HUES64 (cell line): ENCODE results near the gene PRR18. TPM values are rescaled to one million over a fixed set of nuclear protein-coding genes. Genes with fewer than 3 reads are reported as not detected.
"Not testable (repeated sequence)": the region's sequence is repeated elsewhere in the genome, so short reads cannot be mapped to it uniquely, and the experiment has no call there.

Experiments used
- H3K27ac ChIP-seq: 2 replicates; pipeline ENCODE4 v1.7.0; 2013; ENCODE audit warnings: low read depth, low read length, inconsistent platforms
- H3K27me3 ChIP-seq: 2 replicates; pipeline ENCODE4 v1.6.1; 2013; ENCODE audit warnings: mild to moderate bottlenecking, low read length; ENCODE audit not compliant: insufficient read depth
- H3K36me3 ChIP-seq: 2 replicates; pipeline ENCODE4 v1.6.1; 2013; ENCODE audit warnings: mild to moderate bottlenecking, low read length; ENCODE audit not compliant: insufficient read depth
- H3K4me1 ChIP-seq: 2 replicates; pipeline ENCODE4 v1.6.1; 2013; ENCODE audit warnings: mild to moderate bottlenecking, low read length, moderate library complexity; ENCODE audit not compliant: insufficient read depth
- H3K4me3 ChIP-seq: 2 replicates; pipeline ENCODE4 v1.5.1; 2013; ENCODE audit warnings: mild to moderate bottlenecking, low read length, moderate library complexity
- H3K9ac ChIP-seq: 2 replicates; pipeline ENCODE4 v1.6.1; 2013; ENCODE audit warnings: mild to moderate bottlenecking, low read depth, low read length
- H3K9me3 ChIP-seq: 2 replicates; pipeline ENCODE4 v1.6.1; 2013; ENCODE audit warnings: low read depth, low read length; ENCODE audit not compliant: insufficient read depth
- WGBS: fragments of 150-250, 120-280 bp; methylation state at CpG from one replicate; pipeline ENCODE4 v1.1.7; 2013; ENCODE audit warnings: missing lambda C conversion rate; 5-methylcytosine and 5-hydroxymethylcytosine counted together
- polyA plus RNA-seq, 2 experiments: library from polyadenylated mRNA; stranded (reverse); fragments of 50-300 nt; gene quantifications; one replicate each; pipeline ENCODE4 v1.2.3, GENCODE V29; 2013

PRR18 gene, protein sequence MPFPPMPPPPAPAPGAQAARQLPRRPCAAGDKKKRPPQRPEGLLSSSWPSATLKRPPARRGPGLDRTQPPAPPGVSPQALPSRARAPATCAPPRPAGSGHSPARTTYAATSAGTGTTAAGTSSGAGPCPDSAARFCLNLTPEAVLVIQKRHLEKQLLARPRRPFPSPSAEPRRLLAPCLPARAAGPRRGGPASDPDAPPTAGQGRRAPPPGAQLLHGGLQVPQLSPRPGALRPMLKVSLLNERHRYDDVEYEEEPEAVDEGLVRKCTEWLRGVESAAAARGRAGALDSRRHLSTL
- polyA plus RNA-seq (2013, experiment 1 of 2) = not detected
- polyA plus RNA-seq (2013, experiment 2 of 2) = not detected

DNA sequence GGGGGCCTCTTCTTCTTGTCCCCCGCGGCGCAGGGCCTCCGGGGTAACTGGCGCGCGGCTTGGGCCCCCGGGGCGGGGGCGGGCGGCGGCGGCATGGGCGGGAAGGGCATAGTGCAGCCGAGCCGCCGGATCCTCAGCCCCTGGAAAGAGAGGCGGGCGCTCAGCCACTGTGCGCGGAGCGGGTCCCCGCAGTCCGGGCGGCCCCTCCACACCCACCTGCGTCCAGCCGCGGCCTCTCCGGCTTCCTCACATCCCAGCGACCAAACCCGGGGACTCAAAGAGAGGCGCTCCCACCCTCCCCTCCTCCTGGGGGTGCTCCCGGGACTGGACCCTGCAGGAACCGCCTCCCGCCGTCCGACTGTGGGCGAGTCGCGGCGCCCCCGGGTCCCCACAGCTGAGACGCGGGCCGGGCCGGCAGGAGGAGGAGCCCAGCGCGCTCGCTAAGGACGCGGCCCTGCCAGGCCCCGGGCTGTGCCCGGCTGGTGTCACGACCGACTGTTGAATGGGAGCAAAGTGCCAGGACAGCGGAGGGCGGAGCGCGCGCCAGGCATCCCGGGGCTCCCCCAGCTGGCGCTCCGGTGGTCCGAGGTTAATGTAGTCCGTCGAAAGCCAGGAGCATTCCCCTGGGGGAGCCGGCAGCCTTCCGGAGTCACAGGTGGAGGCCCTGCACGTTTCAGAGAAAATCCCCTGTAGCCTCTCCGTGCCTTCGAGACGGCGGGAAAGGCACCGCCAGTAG, at the start of gene PRR18:
Gene PRR18 (minus strand): TSS at position 360 of the 736 bp plus-strand sequence. CDS start 250 bp downstream, at position 110.
- Histone ChIP-seq H3K4me3 (peak within 1 kb of the TSS; percentile 51), H3K36me3 (no peaks in the 10 kb centered on the region), H3K9me3 (no peaks in the 10 kb centered on the region), H3K27me3 (peaks cover 74% of the 10 kb centered on the region), H3K27ac (no peak within 1 kb of the TSS), H3K9ac (no peak within 1 kb of the TSS; the same call in 1 of the 2 replicates), H3K4me1 (peaks cover 6% of the 10 kb centered on the region)
- under 1% methylated on average over 74 of the region's 74 CpGs for WGBS

DNA sequence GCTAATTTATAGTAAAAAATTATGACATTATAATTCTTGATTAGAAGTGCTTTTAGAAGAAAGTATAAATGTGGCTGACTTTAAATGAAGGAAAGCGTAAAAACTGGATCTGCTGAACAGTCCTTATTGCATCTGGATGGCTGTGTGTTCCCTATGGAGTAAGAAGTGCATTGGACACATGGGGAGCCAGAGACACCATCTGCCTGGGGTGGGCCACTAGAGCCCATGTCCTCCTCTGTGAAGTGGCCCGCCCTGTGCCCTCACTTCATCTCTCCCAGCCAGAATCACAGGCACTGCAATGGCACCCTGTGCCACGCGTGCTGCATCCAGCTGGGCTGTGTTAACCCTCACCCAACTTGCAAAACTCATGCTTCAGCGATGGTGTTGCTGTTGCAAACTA, 47.4 kb upstream of the PRR18 start:
- H3K9ac ChIP-seq = no peak overlapping the region
- H3K4me3 ChIP-seq = no peak overlapping the region
- WGBS = 81% methylated on average over 5 of the region's 5 CpGs
- no peaks in the 10 kb centered on the region for H3K27me3 ChIP-seq
- H3K9me3 ChIP-seq = no peaks in the 10 kb centered on the region
- H3K36me3 ChIP-seq = no peaks in the 10 kb centered on the region
- H3K4me1 ChIP-seq = peaks cover 21% of the 10 kb centered on the region
- no peak overlapping the region for H3K27ac ChIP-seq

DNA sequence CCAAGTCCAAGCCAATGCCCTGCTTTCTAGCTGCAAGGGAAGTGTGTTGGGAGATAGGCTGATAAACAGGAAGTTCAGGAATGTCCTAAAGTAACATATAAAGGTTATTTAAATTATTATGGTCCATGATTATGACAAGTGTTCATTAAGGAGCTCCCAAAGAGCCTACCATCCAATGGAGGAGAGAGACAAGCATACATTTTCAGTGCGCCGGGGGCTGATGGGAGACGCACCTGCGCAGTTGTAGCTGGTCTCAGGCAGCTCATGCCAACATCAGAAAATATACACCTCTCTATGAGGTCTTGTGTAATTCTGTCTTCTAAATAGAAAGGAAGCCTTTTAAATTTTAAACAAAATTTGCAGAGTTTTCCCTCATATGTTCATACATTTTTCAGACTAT, 46.8 kb upstream of the PRR18 start:
- no peaks in the 10 kb centered on the region for H3K9me3 ChIP-seq
- H3K27ac ChIP-seq = no peak overlapping the region
- 95% methylated on average over 4 of the region's 4 CpGs for WGBS
- no peaks in the 10 kb centered on the region for H3K36me3 ChIP-seq
- no peaks in the 10 kb centered on the region for H3K27me3 ChIP-seq
- peaks cover 15% of the 10 kb centered on the region for H3K4me1 ChIP-seq
- H3K4me3 ChIP-seq = no peak overlapping the region
- H3K9ac ChIP-seq = no peak overlapping the region

DNA sequence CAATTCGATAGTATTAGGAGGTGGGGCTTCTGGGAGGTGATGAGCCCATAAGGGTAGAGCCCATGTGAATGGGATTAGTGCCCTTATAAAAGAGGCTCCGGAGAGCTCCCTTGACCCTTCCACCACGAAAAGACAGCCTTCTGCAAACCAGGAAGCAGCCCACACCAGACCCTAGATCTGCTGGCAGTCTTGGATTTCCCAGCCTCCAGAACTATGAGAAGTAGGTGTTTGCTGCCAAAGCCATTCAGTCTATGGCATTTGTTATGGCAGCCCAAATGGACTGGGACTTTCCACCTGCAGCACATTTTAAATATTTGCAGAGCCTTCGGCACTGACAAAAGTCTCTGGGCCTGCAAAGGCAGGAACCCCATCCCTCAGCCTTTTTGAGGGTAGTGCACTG, 46.0 kb upstream of the PRR18 start:
- H3K36me3 ChIP-seq = no peaks in the 10 kb centered on the region
- H3K9ac ChIP-seq = no peak overlapping the region
- H3K4me3 ChIP-seq = no peak overlapping the region
- WGBS = 82% methylated on average over 4 of the region's 4 CpGs
- peaks cover 10% of the 10 kb centered on the region for H3K4me1 ChIP-seq
- H3K27ac ChIP-seq = no peak overlapping the region
- H3K27me3 ChIP-seq = no peaks in the 10 kb centered on the region
- H3K9me3 ChIP-seq = no peaks in the 10 kb centered on the region

DNA sequence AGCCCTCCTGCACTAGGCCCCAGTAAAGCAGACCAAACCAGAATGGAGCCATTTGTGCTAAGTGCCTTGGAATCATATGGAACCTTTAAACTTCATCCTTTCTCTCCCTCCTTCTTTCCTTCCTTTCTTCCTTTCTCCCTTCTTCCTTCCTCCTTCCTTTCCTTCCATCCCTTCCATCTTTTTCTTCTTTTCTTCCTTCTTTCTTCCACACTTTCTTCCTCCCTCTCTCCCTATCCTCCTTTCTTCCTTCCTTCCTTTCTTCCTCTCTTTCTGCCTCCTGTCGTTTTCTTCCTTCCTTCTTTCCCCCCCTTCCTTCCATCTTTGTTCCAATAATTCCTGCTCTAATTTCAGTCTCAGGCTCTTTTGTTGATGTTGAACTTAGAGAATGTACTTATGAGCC, 45.3 kb upstream of the PRR18 start:
- H3K36me3 ChIP-seq = no peaks in the 10 kb centered on the region
- no peaks in the 10 kb centered on the region for H3K9me3 ChIP-seq
- no peak overlapping the region for H3K4me3 ChIP-seq
- 86% methylated on average over 1 of the region's 1 CpG for WGBS
- H3K27ac ChIP-seq = no peak overlapping the region
- no peaks in the 10 kb centered on the region for H3K27me3 ChIP-seq
- H3K9ac ChIP-seq = no peak overlapping the region
- peaks cover 10% of the 10 kb centered on the region for H3K4me1 ChIP-seq

DNA sequence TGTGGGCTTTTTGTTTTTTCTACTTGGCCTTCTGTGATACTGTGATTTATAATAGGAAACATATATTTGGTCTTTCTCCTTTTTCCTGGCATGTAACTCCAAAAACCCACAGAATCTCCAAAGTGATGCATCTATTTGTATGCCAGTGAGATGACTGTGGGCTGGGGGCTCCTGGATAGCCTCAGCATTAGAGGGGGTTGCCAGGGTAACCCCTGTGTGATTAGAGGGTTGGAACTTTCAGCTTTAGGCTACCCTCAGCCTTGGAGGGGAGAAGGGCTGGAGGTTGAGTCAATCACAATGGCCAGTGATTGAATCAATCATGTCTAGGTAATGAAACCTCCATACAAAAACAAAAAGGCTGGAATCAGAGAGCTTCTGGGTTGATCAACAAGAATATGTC, 44.7 kb upstream of the PRR18 start:
- H3K36me3 ChIP-seq = no peaks in the 10 kb centered on the region
- H3K4me3 ChIP-seq = no peak overlapping the region
- no peaks in the 10 kb centered on the region for H3K9me3 ChIP-seq
- H3K27me3 ChIP-seq = no peaks in the 10 kb centered on the region
- H3K4me1 ChIP-seq = peaks cover 10% of the 10 kb centered on the region
- no peak overlapping the region for H3K27ac ChIP-seq
- H3K9ac ChIP-seq = no peak overlapping the region

DNA sequence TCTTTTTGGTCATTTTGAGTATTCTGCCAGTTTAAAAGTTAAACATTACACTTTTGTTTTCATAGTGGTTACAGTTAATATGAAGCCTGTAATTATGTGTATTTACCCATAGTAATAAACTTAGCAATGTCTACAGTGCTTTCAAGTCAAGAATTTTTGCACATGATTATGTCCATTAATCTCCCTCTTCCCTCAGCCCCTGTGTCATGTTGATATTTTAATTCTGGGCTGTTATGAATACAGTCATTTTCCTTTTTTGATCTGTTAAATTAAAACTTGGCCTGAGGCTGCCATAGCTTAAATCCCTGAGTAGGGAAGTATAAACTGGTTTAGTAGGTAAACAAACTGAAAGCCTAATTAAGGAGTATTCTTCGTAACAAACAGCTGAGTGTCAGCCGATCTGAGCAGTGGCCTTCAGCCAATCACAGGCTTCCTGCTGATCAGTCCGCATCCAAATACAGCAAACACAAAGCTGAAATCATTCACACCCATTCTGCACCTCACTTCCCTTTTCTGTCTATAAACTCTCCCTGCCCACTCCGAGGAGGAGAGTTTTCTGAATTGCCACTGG, 43.6 kb upstream of the PRR18 start:
- Histone ChIP-seq H3K36me3 (no peaks in the 10 kb centered on the region), H3K4me3 (no peak overlapping the region), H3K27ac (no peak overlapping the region), H3K27me3 (no peaks in the 10 kb centered on the region), H3K9ac (no peak overlapping the region), H3K9me3 (no peaks in the 10 kb centered on the region), H3K4me1 (peaks cover 10% of the 10 kb centered on the region)
- WGBS = 59% methylated on average over 4 of the region's 4 CpGs

DNA sequence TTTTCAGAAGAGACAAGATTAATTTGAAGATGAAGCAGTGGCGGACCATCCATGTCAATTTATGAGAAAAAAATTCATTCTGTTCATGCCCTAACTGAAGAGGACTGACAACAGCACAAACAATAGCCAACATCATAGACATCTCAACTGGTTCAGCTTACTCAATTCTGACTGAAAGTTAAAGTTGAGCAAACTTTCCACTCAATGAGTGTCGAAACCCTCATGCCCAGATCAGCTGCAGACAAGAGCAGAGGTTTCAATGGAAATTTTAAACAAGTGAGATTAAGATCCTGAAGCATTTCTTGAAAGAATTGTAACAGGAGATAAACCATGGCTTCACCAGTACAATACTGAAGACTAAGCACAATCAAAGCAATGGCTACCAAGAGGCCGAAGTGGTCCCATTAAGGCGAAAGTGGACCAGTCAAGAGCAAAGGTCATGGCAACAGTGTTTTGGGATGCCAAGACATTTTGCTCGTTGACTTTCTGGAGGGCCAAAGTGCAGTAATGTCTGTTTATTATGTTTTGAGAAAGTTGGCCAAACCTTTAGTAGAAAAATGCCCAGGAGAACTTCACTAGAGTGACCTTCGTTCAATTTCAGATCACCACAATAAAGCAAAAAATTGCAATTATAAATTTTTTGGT, 40.2 kb upstream of the PRR18 start:
- Histone ChIP-seq H3K9me3 (no peaks in the 10 kb centered on the region), H3K9ac (no peak overlapping the region), H3K27ac (no peak overlapping the region), H3K4me1 (peaks cover 10% of the 10 kb centered on the region), H3K4me3 (no peak overlapping the region), H3K27me3 (no peaks in the 10 kb centered on the region), H3K36me3 (no peaks in the 10 kb centered on the region)
- 94% methylated on average over 5 of the region's 6 CpGs for WGBS

DNA sequence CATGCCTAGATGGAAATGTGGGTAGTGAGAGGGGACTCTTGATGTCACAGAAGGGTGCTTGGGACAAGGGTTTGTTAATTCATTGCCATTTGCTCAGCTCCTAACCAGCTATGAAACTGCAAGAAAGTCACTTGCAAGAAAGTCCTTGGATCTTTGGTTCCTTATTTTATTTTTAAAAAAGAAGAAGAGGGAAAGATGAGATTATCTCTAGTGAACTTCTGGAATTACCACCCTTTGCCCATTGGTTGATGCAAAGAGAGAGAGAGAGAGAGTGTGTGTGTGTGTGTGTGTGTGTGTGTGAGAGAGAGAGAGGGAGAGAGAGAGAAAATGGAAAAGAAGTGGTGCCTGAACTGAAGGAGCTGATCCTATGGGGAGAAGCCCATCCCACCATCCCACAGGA, 38.8 kb upstream of the PRR18 start:
- Histone ChIP-seq H3K27ac (no peak overlapping the region), H3K9ac (no peak overlapping the region), H3K9me3 (no peaks in the 10 kb centered on the region), H3K4me3 (no peak overlapping the region), H3K4me1 (peaks cover 11% of the 10 kb centered on the region), H3K36me3 (no peaks in the 10 kb centered on the region), H3K27me3 (no peaks in the 10 kb centered on the region)

DNA sequence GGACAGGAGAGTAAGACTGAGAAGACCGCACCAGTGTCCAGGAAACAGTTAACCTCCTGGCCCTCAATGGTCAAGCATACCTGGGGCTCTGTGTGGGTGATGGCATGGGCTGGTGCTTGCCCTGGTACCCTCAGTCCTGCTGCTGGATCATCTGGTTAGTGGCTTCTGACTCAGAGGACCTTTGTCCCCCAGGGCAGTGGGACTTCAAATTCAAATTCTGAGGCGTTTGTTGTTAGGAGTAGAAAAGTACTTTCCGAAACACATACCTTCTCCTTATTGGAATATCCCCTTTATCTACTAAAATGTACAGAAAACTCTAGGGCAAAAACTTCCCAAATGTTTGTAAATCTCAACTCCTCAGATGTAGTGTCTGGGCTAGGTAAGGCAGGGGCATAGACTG, 38.3 kb upstream of the PRR18 start:
- 98% methylated on average over 1 of the region's 3 CpGs for WGBS
- Histone ChIP-seq H3K9ac (no peak overlapping the region), H3K27ac (no peak overlapping the region), H3K9me3 (no peaks in the 10 kb centered on the region), H3K4me1 (peaks cover 8% of the 10 kb centered on the region; the same call in 1 of the 2 replicates), H3K4me3 (no peak overlapping the region), H3K27me3 (no peaks in the 10 kb centered on the region), H3K36me3 (no peaks in the 10 kb centered on the region)

DNA sequence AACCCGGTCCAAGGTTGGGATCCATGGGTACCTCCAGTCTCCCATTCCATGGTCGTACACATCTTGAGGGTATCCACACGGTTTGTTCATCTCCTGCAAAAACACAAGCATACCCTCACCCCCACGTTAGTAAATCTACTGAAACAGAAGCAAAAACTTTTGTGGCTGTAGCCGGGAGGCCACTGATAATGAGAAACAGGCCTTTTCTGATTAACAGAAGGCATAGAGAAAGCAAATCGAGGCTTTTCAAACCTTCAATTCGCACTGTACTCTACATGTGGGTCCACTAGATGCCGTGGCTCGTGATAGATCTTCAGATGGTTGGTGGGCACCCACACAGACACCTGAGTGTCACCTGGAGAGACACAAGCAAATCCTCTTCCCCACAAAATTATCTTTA, 37.5 kb upstream of the PRR18 start:
- WGBS = 90% methylated on average over 9 of the region's 9 CpGs
- not testable (repeated sequence) for H3K4me1 ChIP-seq, H3K36me3 ChIP-seq, H3K9ac ChIP-seq, H3K9me3 ChIP-seq, H3K4me3 ChIP-seq, H3K27ac ChIP-seq, H3K27me3 ChIP-seq
